Glutamatergic neuron (in vitro differentiated cells): ENCODE results near the gene PSMB7. TPM values are rescaled to one million over a fixed set of nuclear protein-coding genes. Genes with fewer than 3 reads are reported as not detected.

Experiments
- DNase-seq: peaks from one replicate; pipeline ENCODE4 v3.0.0; 2022
- H3K27ac Mint-ChIP-seq: one replicate; pipeline ENCODE4 v1.8.0; 2020; ENCODE audit warnings: mild to moderate bottlenecking, mixed read lengths, inconsistent platforms; ENCODE audit not compliant: unreplicated experiment
- H3K27me3 Mint-ChIP-seq: one replicate; pipeline ENCODE4 v1.8.0; 2020; ENCODE audit warnings: mild to moderate bottlenecking, moderate library complexity, mixed read lengths, inconsistent platforms; ENCODE audit not compliant: unreplicated experiment
- H3K36me3 Mint-ChIP-seq: one replicate; pipeline ENCODE4 v1.8.0; 2020; ENCODE audit warnings: mild to moderate bottlenecking, mixed read lengths, inconsistent platforms; ENCODE audit not compliant: unreplicated experiment
- H3K4me1 Mint-ChIP-seq: one replicate; pipeline ENCODE4 v1.8.0; 2020; ENCODE audit warnings: mild to moderate bottlenecking, low read depth, mixed read lengths, inconsistent platforms; ENCODE audit not compliant: unreplicated experiment
- H3K4me3 Mint-ChIP-seq: one replicate; pipeline ENCODE4 v1.8.0; 2020; ENCODE audit warnings: mild to moderate bottlenecking, mixed read lengths, inconsistent platforms; ENCODE audit not compliant: unreplicated experiment
- H3K9me3 Mint-ChIP-seq: one replicate; pipeline ENCODE4 v1.8.0; 2020; ENCODE audit warnings: mild to moderate bottlenecking, moderate library complexity, mixed read lengths, inconsistent platforms; ENCODE audit not compliant: unreplicated experiment
- CTCF ChIP-seq: fragments of 200-600 bp; sonication (generic); IDR thresholded peaks from one replicate; pipeline ENCODE4 v1.5.0; 2021; ENCODE audit not compliant: partially characterized antibody, unreplicated experiment
- total RNA-seq: library from RNA; stranded (reverse); fragmentation: NEBNext Ultra II Directional; extraction: Animal tissue kit (Norgen Biotek cat#: 25700); gene quantifications from one replicate; pipeline ENCODE4 v1.2.1, GENCODE V29; 2021; ENCODE audit not compliant: unreplicated experiment

Gene PSMB7
- total RNA-seq, 1 donor from 2014 or later: 185 TPM

GRCh38 chr9:124307379-124308030 is 107.7 kb downstream of the PSMB7 start:
- Mint-ChIP-seq H3K27me3 (peaks cover 6% of the 10 kb centered on the region), H3K36me3 (no peaks in the 10 kb centered on the region), H3K9me3 (no peaks in the 10 kb centered on the region), H3K27ac (no peak overlapping the region), H3K4me1 (no peaks in the 10 kb centered on the region), H3K4me3 (no peak overlapping the region)
- TF ChIP-seq CTCF: no peak
- DNase-seq: no peak

DNA sequence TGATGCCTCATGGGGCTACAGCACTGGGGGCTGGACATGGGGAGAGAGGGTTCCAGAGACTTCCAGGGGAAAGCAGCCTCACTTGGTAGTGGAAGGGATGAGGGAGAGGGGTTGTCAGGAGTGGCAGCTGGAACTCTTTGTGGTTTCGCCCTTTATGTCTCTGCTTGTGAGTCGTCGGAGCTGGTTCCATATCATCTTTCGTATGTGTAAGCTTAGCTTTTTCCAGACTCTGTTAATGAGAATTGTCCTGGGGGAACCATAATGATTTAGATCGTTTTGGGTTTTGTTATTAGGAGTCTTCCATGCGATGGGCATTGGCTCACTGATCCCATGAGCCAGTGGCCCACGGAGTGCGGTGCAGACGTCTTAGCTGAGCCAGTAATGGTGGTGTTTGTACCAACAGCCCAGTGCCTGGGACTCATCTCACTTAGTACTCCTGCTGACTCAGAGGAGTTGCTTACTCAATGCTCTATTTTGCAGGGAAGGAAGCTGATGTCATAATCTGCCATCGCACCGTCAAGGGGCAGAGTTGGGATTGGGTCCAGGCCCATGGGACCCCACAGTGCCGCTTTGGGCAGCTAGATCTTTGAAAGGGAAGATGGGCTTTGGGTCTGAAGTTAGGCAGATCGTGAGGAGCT is 109.0 kb downstream of the PSMB7 start:
- Mint-ChIP-seq H3K9me3 (no peaks in the 10 kb centered on the region), H3K4me1 (no peaks in the 10 kb centered on the region), H3K36me3 (no peaks in the 10 kb centered on the region), H3K4me3 (no peak overlapping the region), H3K27ac (no peak overlapping the region), H3K27me3 (peaks cover 6% of the 10 kb centered on the region)
- no peak for TF ChIP-seq CTCF
- DNase-seq: no peak

DNA sequence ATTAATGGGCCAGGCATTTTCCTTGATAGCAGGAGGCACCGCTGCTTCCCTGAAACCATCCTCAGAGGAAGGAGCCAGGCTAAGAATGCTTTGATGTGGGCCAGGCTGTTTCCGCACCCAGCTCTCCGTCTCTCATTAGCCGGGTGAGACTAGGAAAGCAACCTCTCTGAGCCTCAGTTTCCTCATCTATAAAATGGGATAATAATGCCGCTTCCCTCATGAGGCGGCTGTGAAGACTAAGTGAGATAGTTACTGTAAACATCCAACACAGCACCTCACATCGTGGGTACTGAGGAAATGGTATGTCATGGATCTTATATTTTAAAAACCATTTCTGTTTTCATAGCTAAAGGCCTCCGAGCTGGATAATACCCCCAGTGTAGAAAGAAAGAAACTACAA is 111.0 kb downstream of the PSMB7 start:
- no peaks in the 10 kb centered on the region for H3K9me3 Mint-ChIP-seq
- no peak overlapping the region for H3K4me3 Mint-ChIP-seq
- H3K36me3 Mint-ChIP-seq: no peaks in the 10 kb centered on the region
- peaks cover 2% of the 10 kb centered on the region for H3K4me1 Mint-ChIP-seq
- peaks cover 6% of the 10 kb centered on the region for H3K27me3 Mint-ChIP-seq
- H3K27ac Mint-ChIP-seq: no peak overlapping the region
- no peak for TF ChIP-seq CTCF
- DNase-seq: no peak

- no peak for TF ChIP-seq CTCF
- Mint-ChIP-seq H3K4me3 (no peak overlapping the region), H3K4me1 (peaks cover 3% of the 10 kb centered on the region), H3K27me3 (peaks cover 6% of the 10 kb centered on the region), H3K9me3 (no peaks in the 10 kb centered on the region), H3K36me3 (no peaks in the 10 kb centered on the region), H3K27ac (no peak overlapping the region)
- DNase-seq: no peak
These were observed 111.5 kb downstream of the PSMB7 start for GRCh38 chr9:124303762-124304161.

Other genes starting within 250 kb of the PSMB7 start
- gene NEK6, start 157.5 kb downstream of the PSMB7 start, total RNA-seq: 5.4 TPM
- not detected for gene ADGRD2, start 35.0 kb upstream of the PSMB7 start, total RNA-seq
- not detected for gene NR5A1, start 92.0 kb upstream of the PSMB7 start, total RNA-seq